Liver (tissue), 9 donors: ENCODE results near the gene RHEB. TPM values are rescaled to one million over a fixed set of nuclear protein-coding genes. Genes with fewer than 3 reads are reported as not detected.

Source experiments
- DNase-seq: peaks from one replicate; pipeline ENCODE4 v3.0.0-alpha.2; 2017; ENCODE audit warnings: low spot score
- H3K27ac ChIP-seq, 2 donors: one replicate each; pipeline ENCODE4 v1.7.0; 2013; ENCODE audit warnings: inconsistent platforms in 2 of 2, low read length in 2 of 2, control low read depth in 1 of 2, low read depth in 1 of 2, mild to moderate bottlenecking in 1 of 2
- H3K27me3 ChIP-seq, 4 donors: one replicate each; pipeline versions ENCODE4 v1.6.1 to v1.7.0; 2013; ENCODE audit warnings: low read length in 3 of 4, inconsistent platforms in 1 of 4, mild to moderate bottlenecking in 1 of 4, moderate library complexity in 1 of 4; ENCODE audit not compliant: control insufficient read depth in 4 of 4, insufficient read depth in 4 of 4
- H3K36me3 ChIP-seq, 4 donors: one replicate each; pipeline versions ENCODE4 v1.6.1 to v1.7.0; 2013; ENCODE audit warnings: low read length in 3 of 4, mild to moderate bottlenecking in 3 of 4, low read depth in 1 of 4, moderate library complexity in 1 of 4; ENCODE audit not compliant: control insufficient read depth in 4 of 4, insufficient read depth in 3 of 4
- H3K4me1 ChIP-seq, 4 donors: one replicate each; pipeline versions ENCODE4 v1.6.1 to v1.7.0; 2013; ENCODE audit warnings: low read length in 3 of 4, mild to moderate bottlenecking in 3 of 4, moderate library complexity in 1 of 4; ENCODE audit not compliant: control insufficient read depth in 4 of 4, insufficient read depth in 4 of 4
- H3K4me3 ChIP-seq, 3 donors: one replicate each; pipeline versions ENCODE4 v1.6.1 to v1.7.0; 2013; ENCODE audit warnings: low read length in 3 of 3, control low read depth in 1 of 3, low read depth in 1 of 3, mild to moderate bottlenecking in 1 of 3
- H3K9ac ChIP-seq, 2 donors: one replicate each; pipeline ENCODE4 v1.7.0; 2013; ENCODE audit warnings: low read length in 2 of 2, mild to moderate bottlenecking in 2 of 2, moderate library complexity in 2 of 2, control low read depth in 1 of 2, low read depth in 1 of 2
- H3K9me3 ChIP-seq, 4 donors: one replicate each; pipeline versions ENCODE4 v1.6.1 to v1.7.0; 2013; ENCODE audit warnings: low read length in 3 of 4; ENCODE audit not compliant: control insufficient read depth in 4 of 4
- ATF3 ChIP-seq: IDR thresholded peaks from 2 replicates; pipeline ENCODE4 v1.6.1; 2016; ENCODE audit warnings: antibody characterized with exemption
- CTCF ChIP-seq: fragments of 150-350 bp; IDR thresholded peaks from 2 replicates; pipeline ENCODE4 v1.5.1; 2017; ENCODE audit warnings: improper control_type of control experiment, low read depth, low read length; ENCODE audit not compliant: missing input control
- EGR1 ChIP-seq, 2 donors: IDR thresholded peaks; 2 replicates each; pipeline ENCODE4 v1.6.1; 2016 to 2018; ENCODE audit warnings: antibody characterized with exemption in 2 of 2, low read depth in 2 of 2
- FOXA1 ChIP-seq: IDR thresholded peaks from 2 replicates; pipeline ENCODE4 v1.6.1; 2016; ENCODE audit warnings: antibody characterized with exemption
- HNF4G ChIP-seq: IDR thresholded peaks from 2 replicates; pipeline ENCODE4 v1.6.1; 2016; ENCODE audit warnings: antibody characterized with exemption
- JUND ChIP-seq, 2 donors: IDR thresholded peaks; 2 replicates each; pipeline ENCODE4 v1.6.1; 2016; ENCODE audit warnings: antibody characterized with exemption in 2 of 2
- MAX ChIP-seq: IDR thresholded peaks from 2 replicates; pipeline ENCODE4 v1.6.1; 2016; ENCODE audit warnings: antibody characterized with exemption
- NR2F2 ChIP-seq: IDR thresholded peaks from 2 replicates; pipeline ENCODE4 v1.6.1; 2016; ENCODE audit warnings: antibody characterized with exemption
- RAD21 ChIP-seq, 2 donors: IDR thresholded peaks; 2 replicates each; pipeline ENCODE4 v1.6.1; 2016; ENCODE audit warnings: antibody characterized with exemption in 2 of 2, mild to moderate bottlenecking in 2 of 2
- WGBS: extraction: QIAGEN DNeasy Blood & Tissue Kit; methylation state at CpG from one replicate; pipeline ENCODE4 v1.1.7; 2013; 5-methylcytosine and 5-hydroxymethylcytosine counted together
- polyA plus RNA-seq, 2 donors: library from polyadenylated mRNA; stranded (reverse) in 1 of 2; unstranded in 1 of 2; fragments of 200-250 nt in 1 of 2; fragments of >200 nt in 1 of 2; fragmentation: Nextera tagmentation in 1 of 2; extraction: Ambion mirVana in 1 of 2; gene quantifications; one replicate each; pipeline versions ENCODE4 v1.2.1 to v1.2.3, GENCODE V29; 2013 to 2015
- total RNA-seq, 2 donors: library from RNA; depleted of rRNA; stranded (reverse); fragments of >200 nt; gene quantifications; one replicate each; pipeline ENCODE4 v1.2.3, GENCODE V29; 2014
- donor health status: healthy.
- donor health status: healthy.
- donor health status: healthy.
- donor health status: healthy.
- donor health status: healthy.

The RHEB gene
- total and polyA plus RNA-seq, 4 donors, result 29.5 to 59.0 (median 36.5) TPM

GRCh38 chr7:151462306-151462779 lies 57.4 kb downstream of the RHEB start (continued):
- TF ChIP-seq CTCF (no peak), JUND (IDR thresholded peaks at IDR 0.05) (no peak), NR2F2 (no peak), EGR1 (IDR thresholded peaks at IDR 0.05; ENCODE audit: low read depth in 2 of 2) (no peak), MAX (no peak), FOXA1 (no peak)

GRCh38 chr7:151461942-151462230 lies 57.8 kb downstream of the RHEB start:
- 79% methylated on average over 4 of the region's 4 CpGs for WGBS
- Histone ChIP-seq H3K27me3 (no peaks in the 10 kb centered on the region), H3K27ac (no peak overlapping the region), H3K36me3 (peaks cover 2 to 18% (median 12%) of the 10 kb centered on the region in 4 donors), H3K9ac (no peak overlapping the region), H3K4me3 (no peak overlapping the region), H3K9me3 (peaks cover 0 to 8% (median under 1%) of the 10 kb centered on the region in 4 donors), H3K4me1 (peaks cover 0 to 12% (median 9%) of the 10 kb centered on the region in 4 donors)
- no peak for DNase-seq
- no peak for TF ChIP-seq JUND (IDR thresholded peaks at IDR 0.05)
- TF ChIP-seq RAD21 (IDR thresholded peaks at IDR 0.05), result peak; percentile 13
- no peak for TF ChIP-seq FOXA1

- H3K4me3 ChIP-seq, result no peak overlapping the region
- H3K9ac ChIP-seq, result no peak overlapping the region
- no peaks in the 10 kb centered on the region for H3K27me3 ChIP-seq
- DNase-seq, result no peak
- peaks cover 2 to 16% (median 10%) of the 10 kb centered on the region in 4 donors for H3K36me3 ChIP-seq
- H3K9me3 ChIP-seq, result peaks cover 0 to 8% (median under 1%) of the 10 kb centered on the region in 4 donors
- TF ChIP-seq ATF3 (no peak), JUND (IDR thresholded peaks at IDR 0.05) (no peak), HNF4G (no peak), NR2F2 (no peak), MAX (no peak), CTCF (no peak)
- H3K27ac ChIP-seq, result no peak overlapping the region
- 92% methylated on average over 6 of the region's 6 CpGs for WGBS
- peaks cover 0 to 12% (median 9%) of the 10 kb centered on the region in 4 donors for H3K4me1 ChIP-seq
Measured at GRCh38 chr7:151461096-151461941, 58.4 kb downstream of the RHEB start.
